Stimulated activated CD8-positive, alpha-beta memory T cell treated with anti-CD3 and anti-CD28 coated beads, Interleukin-7, amount 100 ng/mL, for 1 hour (primary cell): ENCODE measurements around the gene GJD2.

Experiments
- DNase-seq, 2 donors: peaks; one replicate each; pipeline ENCODE4 v3.0.0-alpha.2; 2020; ENCODE audit warnings: low read depth in 2 of 2

Gene GJD2

DNA sequence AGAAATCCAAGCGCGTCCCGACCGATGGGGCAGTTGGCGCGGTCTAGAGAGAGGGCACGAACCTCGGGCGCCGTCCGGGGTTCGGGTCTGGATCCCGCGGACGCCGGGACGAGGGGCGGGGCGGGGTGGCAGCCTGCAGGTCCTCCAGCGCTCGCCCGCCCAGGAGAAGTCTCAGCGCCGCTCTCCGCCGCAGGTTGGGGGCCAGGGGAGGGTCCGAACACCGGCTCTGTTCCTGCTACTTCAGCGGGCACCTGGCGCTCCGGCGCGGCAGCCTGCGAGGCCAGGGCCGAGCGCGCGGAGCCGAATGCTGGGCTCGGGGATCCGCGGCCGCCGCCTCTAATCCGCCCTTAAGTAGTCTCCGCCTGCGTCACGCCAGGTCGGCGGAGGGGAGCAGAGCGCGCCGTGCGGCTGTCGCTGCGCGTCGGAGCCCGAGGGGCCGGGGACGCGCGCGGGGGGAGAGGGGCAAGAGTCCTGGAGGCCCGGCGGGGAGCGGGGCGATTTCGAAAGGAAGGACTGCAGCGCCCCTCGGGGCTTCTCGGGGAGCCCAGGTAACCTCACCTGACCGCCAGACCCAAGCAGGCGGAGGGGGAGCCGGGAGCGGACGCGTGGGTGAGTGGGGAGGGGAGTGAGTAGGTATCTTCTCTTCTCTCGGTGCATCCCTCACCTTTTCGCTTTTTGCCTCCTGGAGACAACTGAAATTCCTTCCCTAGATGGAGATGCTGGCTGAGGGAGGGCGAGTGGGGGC, at the start of gene GJD2:
Gene GJD2 (minus strand): TSS at position 325 of the 745 bp plus-strand sequence. CDS start 510 bp downstream, outside the sequence.
- no peak for DNase-seq

DNA sequence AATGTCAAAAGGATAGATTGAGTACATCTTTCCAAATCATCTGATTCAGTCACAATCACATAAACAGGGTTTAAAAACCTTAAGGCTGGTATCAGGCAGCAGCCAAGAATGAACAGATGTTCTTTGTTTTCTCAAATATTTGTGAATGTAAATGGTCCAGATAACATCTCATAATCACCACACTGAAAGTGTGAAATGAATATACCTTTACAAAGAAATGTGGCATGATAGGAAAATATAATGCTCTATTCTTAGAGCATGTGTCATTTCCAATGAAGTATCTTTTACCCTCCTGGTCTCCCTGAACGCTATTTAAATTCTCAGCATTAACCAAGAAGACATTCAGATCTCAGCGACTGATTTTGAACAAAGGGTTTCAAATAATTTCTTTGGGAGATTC, 49.3 kb upstream of the GJD2 start:
- DNase-seq: no peak

DNA sequence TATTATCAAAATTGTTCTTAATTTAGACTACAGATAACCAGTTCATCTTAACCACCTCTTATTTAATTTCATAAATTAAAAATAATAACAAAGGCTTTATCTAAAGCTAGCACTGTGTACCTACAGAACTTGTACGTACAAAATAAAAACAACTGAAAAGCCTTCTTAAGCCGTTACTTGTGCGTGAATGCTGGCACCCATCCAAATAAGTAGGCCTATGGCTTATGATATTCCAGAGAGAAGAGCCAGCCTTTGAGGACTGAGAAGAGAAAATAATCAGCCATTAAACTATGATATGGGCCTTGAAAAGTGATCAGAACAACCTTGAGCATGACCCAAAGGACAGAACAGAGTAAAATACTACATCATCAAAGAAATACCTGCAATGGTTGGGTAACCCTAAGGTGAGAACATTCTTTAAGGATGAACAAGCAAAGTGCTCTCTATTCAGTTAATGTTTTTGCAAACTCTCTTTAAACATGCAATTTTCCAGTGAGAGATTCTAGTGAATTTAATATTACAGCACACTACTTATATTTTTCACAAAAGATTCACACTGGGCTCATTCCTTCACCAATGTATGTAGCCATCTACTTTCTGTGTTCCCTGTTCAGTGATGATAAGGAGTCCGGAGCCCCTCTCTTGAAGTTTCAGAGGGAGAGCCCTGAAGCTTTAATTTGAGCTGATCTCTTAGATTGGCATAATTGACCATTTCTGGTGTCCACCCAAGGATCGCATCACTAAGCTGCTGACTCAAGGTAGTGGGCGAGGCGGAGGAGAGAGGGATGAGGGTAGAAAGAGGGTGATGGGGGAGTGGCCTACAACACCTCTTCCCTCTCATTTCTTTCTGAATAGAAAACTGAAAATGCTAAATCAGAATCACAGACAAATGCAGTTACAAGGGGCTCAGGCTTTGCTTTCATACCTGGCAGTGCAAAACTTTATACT, 48.3 kb upstream of the GJD2 start:
- no peak for DNase-seq

DNA sequence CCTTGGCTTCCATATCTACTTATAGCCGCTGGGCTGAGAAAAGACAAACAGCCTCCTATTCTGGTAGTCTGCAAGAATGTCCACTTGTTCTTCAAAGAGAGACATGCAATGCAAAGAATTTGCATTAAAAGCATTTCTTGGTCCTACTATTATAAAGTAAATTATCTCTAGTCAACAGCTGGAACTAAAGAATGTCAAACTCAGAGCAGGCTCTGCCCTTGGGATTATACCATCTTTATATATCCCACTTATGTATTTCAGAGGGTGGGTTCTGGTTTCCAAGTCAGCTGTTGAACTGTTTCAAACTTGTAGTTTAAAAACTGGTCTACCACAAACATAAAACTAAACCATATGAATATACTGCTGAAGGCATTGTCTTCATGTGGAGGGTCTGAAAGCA, 47.6 kb upstream of the GJD2 start:
- DNase-seq: no peak

DNA sequence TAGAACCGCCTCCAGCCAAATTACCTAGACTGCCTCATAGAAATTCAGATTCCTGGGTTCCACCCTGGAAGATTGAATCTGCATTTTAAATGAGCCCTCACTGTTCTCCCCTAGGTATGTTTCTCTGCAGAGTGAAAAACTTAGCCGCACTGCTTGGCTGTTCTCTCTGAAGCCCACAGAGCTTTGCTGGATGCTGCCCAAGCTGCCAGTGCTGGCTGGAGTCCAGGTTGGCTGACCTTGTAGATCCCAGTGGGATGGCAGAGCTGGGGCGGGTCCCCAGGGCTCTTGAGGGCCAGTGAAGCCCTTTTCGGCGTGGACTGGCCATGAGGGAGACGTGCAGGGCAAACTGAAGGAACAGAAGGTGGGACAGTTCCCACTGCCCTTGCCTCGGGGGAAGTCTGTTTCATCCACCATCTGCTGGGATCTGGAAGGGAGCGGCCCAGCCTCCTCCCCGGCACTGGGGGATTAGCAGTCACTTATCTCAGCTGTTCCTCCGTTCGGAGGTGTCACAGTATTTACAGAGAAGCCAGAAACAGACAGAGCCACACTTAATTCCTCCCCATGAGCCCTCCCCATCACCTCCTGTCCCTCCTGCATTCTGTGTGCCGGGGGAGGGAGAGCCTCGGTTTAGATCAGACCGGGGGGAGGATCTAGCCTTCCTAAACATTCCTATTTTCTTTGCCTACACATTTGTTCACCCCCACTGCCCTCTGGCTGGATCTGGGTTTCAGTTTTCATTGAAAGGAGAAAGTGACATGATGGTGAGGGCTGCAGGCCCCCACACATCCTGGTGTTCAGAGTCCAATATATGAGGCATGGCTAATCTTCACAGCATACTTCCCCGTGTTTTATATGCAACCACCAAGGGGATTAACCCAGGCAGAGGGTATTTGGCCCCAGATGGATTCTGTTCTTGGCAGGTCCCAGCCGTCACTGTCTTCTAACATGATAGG, 44.6 kb upstream of the GJD2 start:
- no peak for DNase-seq

DNA sequence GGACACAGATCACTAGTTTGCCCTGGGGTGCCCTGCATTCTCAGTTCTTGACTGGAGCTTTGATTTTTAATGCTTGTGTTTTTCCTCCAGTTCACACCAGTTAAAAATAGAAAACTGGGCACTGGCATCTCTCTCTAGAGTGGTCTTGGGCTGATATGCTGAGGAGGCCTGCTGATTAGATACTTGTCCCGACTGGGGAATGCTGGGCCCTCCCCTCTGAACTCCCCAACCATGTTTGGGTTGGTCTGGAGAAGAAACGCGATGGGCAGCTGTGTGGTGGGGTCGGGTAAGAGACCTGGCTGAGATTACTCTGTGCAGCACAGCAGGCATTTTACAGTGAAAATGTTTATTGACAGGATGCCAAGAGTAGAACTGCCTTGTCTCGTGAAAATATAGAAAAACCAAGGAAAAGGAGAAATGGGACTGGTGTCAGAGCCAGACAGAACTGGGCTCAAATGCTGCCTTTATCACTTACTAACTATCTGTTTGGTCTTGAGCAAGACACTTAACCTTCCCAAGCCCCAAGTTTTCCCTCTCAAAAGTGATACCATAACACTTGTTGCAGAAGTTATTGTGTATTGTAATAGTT, 42.1 kb upstream of the GJD2 start:
- DNase-seq: no peak

DNA sequence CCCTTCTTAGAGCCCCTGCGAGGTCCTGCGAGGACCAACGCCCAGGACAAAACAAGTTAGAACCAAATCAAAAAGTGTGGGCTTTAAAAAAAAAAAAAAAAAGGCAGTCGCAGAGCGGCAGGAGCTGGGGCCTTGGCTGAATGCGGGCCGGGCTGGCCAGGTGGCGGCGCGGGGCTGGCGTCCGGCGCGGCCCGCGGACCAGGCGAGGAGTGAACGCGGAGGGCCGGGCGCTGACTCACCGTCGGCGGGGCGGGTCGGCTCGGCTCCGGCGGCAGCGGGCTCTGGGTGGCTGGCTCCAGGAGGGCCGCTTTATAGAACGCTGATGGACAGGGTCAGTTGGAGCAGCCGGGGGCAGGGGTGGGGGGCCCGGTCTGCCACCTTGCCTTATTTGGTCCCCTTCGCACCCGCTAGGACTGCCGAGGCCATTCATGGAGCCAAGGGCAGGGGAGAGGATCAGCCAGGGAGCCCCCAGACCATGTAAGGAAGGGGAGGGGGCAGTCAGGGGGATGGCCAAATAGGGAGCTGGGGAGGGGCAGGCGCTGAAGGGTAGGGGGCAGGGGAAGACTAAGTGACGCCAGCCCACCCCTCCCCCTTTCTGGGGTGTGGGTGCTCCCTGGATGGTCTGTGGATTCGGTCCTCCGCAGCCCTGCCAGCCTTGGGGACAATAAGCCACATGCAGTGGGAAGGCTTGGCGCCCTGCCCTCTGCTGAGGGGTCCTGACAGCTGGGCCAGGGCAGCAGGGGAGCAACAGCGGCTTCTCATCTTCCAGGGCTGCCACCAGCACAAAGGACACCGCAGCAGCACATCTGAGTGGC, 40.7 kb upstream of the GJD2 start, which contains the start of gene ACTC1:
Gene ACTC1 (minus strand): TSS at position 283 of the 815 bp plus-strand sequence. CDS start 741 bp downstream, outside the sequence.
- no peak for DNase-seq

DNA sequence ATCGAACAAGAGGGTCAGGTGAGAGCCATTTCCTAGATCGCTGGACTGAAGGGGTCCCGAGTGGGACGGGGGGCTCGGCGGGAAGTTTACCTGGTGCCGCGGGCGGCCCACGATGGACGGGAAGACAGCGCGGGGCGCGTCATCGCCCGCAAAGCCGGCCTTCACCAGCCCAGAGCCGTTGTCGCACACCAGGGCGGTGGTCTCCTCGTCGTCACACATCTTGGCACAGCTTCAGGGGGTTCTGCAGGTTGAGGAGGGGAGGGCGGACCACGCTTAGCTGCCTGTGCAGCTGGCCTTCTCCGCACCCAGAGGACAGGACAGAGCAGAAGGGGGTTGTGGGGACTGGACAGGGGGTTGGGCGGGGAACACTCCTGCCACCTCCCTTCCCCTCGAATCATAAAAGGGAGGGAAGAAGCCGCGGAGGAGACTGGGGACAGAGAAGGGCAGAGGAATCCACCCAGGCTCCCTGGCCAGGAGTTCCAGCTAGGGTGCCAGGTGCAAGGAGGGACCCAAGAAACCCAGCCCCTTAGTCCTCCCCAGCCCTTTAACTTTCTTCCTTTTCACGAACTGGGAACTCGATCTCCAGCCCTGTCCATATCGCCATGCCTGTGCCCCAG, 39.9 kb upstream of the GJD2 start:
- DNase-seq: no peak

DNA sequence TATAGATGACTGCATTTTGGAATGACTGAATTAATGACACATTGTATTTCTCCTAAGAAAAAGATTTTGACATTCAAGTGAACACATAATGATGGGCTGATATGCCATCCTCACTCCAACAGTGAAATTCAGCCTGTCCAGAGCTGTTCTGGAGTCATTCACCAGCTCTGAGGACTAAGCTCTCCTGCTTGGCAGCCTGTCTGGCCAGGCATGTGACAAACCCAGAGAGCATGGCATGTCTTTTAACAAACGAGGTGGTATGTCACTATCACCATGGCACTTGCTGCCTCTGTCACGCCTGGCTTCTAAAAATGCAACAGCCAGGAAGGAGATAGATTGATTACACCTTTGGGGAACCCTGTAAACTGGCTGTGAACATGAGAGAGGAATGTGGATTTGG, 39.1 kb upstream of the GJD2 start:
- no peak for DNase-seq

DNA sequence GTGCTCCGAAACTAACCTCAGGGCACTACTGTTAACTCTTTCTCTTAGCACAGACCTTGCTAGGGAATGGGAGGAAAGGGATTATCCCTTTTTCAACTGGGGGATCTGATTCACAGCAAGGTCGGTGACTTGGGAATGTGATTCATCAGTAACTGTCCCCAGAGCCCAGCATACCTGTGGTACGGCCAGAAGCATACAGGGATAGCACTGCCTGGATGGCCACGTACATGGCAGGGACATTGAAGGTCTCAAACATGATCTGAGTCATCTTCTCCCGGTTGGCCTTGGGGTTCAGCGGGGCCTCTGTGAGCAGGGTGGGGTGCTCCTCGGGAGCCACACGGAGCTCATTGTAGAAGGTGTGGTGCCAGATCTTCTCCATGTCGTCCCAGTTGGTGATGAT, 38.3 kb upstream of the GJD2 start:
- no peak for DNase-seq

DNA sequence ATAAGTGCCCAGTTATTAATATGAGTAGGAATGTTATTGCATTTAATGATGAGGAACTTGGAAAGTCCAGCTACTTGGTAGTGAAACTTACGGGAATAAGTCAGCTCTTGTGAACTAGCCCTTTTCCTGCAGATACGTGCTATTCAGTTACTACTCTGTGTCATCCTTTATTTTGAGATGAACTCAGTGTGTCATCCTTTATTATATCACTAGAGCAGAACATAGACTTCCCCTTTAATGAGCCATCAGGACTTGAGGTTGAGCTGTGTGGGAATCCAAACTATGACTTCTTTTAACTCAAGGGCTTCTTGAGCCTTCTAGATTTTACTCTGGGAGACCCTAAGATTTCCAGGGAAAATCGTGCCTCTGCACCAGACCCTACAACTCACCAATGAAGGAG, 36.9 kb upstream of the GJD2 start:
- no peak for DNase-seq

DNA sequence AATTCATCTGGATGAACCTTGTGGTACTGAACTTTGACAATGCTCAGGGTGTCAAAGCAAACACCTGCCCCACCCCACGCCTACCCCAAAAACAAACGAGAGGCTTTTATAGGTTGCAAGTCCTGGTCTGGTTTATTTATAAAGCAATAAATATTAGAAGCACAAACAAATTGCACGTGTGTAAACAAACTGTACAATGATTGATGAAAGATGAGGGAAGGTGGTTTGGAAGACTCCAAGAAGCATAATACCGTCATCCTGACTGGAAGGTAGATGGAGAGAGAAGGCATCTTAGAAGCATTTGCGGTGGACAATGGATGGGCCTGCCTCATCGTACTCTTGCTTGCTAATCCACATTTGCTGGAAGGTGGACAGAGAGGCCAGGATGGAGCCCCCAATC, 35.3 kb upstream of the GJD2 start:
- no peak for DNase-seq

DNA sequence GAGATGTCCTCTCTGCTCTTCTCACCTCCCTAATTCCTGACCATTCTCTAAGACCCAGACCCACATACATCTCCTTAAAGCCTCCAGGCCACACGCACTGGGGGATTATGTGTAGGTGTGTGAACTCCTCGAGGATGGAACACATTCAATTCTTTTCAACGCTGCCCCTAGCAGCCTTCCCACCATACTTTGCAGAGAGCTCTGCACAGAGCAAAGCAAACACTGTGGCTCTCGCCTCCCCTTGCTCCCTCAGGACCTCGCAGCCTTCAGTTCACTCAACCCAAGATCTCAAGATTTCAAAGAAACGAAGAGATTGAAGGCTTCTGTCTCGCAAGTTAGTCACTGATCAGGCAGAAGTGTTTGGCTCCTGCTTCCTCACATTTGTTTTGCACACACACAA, 34.5 kb upstream of the GJD2 start:
- DNase-seq: no peak

DNA sequence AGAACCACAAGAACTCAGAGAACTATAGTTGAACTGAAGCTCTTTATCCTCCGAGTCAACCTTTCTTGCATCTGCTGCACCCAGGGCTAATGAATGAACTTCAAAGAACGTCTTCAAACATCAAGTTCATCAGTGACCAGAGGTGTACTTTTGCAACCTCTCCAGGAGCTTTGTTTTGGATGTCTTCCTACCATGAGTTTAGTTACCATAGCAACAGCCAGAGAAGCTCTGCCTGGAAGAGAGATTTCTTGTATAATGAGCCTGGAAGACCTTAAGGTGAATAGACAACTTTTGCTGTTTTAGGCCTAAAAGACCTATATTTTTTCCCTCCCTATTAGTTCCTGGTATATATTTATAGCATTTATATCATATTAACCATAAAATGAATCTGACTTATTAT, 31.4 kb upstream of the GJD2 start:
- DNase-seq: no peak

DNA sequence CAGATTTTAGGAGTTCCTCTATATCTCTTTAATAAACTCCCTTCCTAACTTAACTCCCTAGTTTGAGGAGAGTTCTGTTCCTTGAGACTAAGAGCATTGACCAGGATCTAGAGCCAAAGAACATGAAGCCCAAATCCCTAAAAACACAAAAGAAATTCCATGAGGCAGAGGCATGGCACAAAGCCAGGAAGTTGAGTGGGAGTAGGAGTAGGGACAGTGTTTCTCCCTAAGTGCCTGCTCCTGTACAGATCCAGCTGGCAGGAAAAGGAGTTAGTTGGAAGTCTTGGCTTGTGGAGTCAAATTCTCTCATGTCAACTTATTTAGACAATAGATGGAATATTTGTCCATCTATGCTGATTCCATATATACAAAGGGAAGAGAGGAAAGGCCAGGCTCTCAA, 29.2 kb upstream of the GJD2 start:
- no peak for DNase-seq

DNA sequence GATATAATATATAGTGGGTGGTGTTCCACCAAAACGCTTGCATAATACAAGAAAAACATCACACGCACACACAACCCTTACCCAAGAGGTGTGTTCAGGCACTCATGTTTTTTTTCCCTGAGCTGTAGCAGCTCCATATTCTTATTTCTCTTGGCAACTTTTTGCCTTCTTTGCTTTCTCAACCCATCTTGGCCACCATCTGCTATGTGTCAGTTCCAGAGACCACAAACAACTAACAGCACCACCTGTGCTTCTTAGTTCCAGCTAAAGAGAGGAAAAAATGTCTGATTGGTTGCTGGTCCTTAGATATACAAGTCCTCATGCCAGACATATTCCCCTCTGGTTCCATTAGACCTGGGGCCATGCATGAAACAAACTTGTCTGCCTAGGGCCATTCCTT, 28.6 kb upstream of the GJD2 start:
- no peak for DNase-seq

DNA sequence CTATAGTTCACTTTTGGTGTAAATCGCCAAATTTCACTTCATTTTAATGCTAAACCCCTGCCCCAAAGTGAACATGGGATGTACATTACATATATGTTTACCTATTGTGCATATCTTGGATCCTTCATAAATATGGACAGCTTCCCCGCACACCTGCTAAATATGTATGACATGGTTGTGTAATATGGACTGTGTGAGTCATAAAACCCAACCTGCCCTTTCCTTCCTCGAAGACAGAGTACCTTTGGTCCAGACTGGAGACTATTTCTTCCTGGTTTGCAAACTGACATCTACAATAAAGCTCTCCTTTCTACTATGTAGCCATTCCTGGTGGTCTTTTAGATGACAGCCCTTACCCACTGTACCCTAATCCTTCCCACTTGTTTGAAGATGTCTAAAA, 28.1 kb upstream of the GJD2 start:
- no peak for DNase-seq

DNA sequence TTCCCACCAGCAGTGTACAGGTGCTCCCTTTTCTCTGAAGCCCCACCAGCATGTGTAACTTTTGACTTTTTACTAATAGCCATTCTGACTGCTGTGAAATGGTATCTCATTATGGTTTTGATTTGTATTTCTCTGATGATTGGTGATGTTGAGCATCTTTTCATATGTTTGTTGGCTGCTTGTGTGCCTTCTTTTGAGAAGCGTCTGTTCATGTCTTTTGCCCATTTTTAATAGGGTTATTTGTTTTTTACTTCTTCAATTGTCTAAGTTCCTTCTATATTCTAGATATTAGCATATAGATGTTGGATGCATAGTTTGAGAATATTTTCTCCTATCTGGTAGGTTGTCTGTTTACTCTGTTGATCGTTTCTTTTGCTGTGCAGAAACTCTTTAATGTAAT, 25.9 kb upstream of the GJD2 start:
- DNase-seq: no peak

DNA sequence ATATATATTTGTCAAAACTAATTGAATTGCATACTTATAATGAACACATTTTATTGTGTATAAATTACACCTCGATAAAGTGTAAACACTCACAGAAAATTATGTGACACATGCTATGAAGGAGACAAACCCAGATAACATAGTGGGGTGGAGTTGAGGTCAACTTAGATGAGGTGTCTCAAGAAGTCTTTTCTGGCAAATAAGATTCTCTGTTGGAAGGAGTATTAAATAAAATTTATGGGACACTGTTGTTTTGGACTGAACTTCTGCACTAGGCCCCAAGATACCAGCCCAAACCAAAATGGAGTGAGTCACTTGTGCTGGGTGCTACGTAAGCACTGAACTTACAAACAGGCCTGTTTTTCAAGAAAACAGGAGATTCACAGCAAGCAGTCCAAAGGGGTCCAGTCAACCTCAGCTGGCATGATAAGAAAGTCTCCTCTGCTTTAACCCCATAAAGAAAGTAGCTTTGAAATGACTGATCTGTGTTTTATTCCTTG, 21.9 kb upstream of the GJD2 start:
- DNase-seq: no peak

DNA sequence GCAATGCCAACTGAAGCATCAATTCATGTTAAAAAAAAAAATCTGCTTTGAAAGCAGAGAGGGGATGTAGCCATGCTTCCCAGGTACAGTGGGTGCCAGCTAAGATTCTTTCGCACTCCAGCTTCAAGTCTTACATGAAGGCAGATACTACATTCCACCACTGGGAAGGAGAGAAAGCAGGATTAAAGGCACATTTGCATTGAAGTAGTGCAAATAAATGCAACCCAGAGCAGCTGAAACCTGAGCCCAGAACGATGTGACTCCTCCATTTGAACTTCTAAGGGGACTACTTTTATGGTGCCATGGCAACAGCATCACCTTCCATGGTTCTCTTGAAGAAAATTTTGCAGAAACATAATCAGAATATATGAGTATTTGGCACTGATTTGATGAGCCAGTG, 19.1 kb upstream of the GJD2 start:
- DNase-seq: no peak
